NCI-H187 (cell line): ENCODE results near the gene REC8.
"Not testable (repeated sequence)": the region's sequence is repeated elsewhere in the genome, so short reads cannot be mapped to it uniquely, and the experiment has no call there.

Source experiments
- DNase-seq, 2 experiments: peaks; one replicate each; lab custom pipeline; 2025; lab: John Stamatoyannopoulos, UW

Gene REC8

DNA sequence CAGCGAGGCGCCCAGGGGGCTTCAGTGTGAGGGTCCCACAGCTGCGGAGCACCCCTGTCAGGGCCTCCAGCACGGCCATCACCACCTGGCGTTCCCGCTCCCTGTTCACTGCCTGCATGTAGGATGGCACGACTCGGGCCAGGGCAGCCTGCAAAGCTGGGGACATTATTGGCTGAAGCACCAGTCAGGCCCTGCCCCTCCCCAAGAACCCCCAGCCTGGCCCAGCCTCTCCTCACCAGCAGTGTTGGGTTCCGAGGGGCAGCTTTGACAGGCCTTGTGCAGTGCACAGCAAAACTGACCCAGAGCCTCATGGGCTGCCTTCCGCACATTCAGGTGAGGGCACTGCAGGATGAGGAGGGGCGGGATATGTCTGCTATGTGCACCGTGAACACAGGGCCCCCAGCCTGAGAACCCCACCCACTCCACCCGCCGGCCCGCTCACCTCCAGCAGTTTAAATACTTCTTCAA is 11.2 kb downstream of the REC8 start:
- no peak for DNase-seq

DNA sequence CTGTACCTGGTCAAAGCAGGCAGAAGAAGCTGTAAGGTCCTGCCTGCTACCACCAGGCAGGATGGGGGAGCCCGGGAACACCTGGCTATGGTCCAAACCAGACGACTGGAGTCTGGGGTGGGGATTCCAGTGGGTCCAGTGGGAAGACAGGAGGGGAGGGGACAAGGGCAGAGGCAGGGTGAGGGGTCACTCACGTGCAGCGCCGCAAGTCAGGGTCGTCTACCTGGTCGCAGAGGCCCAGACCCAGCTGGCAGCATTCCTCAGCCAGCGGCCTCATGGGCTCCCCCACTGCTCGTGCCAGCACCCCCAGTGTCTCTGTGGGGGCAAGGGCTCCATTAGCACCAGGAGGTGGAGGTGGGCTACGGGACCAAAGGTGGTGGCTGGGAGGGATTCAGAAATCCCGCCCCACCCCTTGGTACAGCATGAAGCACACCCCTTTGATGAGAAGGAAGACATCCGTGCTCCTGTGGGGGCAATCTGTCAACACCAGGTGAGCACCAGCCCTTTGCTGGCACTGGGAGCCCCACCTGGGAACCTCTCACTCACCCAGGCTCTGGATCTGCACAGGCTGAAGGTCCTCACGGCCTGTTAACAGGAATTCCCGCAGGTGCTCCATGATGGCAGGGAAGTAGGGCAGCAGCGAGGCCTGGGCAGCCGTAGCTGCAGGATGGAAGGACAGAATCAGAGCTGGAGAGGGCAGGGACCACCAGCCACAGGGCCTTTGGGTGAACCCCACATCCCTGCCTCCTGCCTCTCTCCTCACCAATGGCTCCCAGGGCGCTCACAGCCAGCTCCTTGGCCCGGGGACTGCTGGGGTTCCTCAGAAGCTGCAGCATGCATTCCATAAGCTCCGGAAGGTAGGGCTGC is 12.5 kb downstream of the REC8 start:
- DNase-seq, result no peak

DNA sequence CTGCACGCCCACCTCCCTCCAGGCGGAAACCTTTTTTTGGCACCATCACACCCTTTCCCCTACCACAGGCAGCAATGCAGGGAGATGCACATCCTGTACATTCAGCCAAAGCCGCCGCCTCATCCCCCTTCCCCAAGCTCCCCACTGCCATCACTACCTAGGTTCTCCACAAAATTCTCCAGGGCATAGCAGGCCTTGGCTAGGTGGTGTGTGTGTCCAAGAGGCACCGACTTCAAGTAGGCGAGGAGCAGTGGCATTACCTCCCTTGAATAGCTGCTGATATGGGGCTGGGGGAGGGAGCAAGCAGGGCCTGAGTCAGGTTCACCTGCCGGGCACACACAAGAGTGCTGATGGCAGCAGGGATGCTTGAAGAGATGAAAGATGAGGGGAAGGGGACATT is 13.1 kb downstream of the REC8 start:
- DNase-seq, result no peak

DNA sequence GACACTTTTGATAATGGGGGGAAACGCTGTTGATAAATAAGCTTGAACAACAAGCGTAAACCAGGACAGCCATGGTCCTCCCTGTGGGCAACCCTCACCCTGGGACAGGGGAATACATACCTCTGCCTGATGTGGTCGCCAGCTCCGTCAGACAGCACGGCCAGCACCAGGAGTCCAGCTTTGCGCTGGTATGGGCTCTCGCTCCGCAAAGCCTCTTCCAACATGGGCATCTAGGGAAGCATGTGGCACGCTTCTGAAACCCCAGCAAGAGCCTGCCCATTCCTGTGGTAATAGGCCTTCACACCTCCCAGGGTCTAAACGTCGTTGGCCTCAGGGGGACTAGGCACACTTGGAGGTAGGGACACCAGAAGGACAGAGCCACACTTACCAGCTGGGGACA is 13.9 kb downstream of the REC8 start:
- no peak for DNase-seq

DNA sequence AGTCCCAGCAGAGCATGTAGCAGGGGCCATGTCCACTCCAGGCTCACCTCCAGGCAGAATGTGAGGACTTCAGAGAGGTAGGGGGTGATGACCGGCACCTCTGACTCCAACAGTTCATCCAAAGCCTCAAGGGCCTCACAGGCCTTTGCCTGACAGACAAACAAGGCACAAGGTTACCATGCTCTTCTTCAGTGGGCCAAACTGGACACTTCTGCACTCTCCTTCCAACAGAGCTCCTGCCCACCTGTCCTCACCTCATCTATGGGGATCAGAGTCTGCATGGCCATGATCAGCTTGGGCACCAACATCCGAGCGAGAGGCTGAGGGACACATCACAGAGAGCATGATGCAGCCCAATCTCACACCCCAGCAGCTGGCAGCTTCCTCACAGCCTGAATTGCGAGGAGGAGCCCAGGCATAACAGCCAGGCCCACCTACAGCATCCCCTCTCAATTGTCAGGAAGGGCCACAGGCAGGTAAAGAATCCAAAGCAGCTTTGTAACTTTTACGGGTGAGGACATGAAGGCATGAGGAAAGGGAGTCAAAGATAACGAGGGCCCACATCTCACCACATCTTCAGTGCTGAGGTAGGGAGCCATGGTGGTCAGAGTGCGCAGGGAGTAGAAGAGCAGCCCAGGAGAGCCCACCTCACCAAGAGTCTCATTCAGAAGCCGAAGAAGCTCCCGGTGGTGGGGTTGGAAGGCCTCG is 15.1 kb downstream of the REC8 start:
- DNase-seq, result no peak

DNA sequence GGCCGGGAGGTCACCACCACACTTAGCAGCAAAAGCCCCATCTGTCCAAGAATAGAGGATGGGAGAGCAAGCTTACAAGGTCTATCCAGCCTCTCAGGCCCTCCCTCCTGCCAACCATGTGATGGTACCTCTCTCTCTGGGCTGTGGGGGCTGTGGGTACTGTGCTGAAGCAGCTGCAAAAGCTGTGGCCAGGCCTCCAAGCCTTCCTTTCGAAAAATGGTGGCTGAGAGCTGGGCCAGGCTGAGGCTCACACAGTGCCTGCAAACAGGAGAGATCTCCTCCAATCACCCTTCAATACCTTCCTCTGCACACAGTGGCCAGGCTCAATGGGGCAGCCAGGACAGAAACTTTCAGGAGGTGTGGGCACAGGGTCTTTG is 15.6 kb downstream of the REC8 start:
- DNase-seq, result no peak

DNA sequence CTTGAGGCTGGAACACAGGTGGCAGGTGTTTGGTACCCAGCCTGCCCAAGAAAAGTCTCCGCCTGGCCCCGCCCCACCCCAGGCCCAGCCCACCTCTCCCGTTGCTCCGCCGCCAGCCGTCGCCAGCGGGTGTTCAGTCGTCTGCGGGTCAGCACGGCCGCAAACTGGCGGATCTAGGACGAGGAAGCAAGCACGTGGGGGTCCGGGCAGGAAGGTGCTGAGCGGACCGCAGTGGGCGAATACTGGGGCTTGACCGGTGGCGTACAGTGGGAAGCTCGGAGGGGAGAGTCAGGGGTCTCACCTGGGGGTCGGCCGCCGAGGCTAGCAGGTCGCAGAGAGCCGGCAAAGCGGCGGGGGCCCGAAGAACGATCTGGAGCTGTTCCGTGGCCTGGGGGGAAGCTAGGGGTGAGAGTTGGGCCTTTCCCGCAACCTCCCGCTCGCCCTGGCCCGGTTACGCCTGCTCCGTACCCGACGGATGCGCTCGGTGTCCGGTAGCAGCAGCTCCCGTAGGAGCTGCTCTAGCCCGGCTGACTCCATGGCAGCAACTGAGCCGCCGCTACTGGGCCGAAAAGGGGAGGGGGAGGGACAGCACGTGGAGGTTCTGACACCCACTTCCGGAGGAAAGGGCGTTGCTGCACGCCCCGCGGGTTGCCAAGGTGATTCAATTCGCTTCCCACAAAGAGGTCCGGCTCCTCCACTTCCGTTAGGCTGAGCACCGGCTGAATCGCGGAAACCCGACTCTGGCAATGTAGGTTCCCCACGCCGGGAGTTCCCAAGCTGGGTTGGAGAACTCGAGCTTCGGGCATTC is 16.6 kb downstream of the REC8 start, which contains the start of gene IPO4:
IPO4 (minus strand) TSS at position 566 of the 808 bp plus-strand sequence; CDS start at position 537, 29 bp downstream.
- peak; percentile 81 to 96 for DNase-seq

DNA sequence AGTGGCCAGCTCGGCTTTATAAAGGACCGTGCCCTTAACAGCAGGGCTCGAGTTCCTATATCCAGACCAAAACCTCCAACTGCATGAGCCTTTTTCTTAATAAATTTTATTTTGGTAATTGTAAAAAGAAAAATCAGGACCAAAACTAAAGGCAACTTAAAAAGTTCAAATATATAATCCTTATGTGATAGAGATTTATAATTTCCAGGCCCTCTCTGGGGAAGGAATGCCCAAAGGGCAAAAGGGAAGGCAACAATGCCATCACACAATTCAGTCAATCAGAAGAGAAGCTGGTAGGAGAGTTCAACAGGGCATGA is 17.1 kb downstream of the REC8 start:
- DNase-seq, result no peak

DNA sequence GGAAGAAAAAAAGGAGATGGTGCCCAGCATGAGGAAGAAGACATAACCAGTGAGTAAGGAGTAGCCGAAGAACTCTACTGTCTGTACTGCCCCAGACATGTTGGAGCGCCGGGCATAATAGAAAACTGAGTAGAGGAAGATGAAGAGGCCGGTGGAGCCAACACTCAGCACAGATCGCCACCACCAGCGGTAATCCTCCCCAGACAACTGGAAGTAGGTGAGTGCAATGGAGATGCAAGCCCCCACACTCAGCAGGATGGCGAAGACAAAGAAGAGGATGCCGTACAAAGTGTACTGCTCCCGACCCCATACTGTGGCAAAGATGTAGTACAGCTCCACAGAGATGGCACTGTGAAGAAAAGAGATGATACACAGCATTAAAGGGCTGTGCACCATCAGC is 17.6 kb downstream of the REC8 start:
- no peak for DNase-seq

DNA sequence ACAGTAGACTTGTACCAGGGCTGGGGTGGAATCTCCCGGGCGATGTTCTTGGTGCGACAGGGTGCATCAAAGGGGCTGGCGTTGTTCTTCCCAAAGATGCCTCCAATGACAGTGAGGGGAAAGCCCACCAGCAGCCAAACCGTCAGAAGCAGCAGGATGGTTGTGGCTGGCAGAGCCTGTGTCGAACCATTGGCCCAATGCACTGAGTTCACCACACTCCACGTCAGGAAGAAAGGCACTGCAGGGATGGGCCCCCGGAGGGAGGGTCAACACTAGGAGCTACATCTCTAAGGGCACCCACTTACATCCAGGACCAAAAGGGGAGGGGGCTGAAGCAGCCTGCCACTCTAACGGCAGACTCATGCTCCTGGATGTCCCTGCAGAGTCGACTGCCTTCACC is 18.5 kb downstream of the REC8 start:
- DNase-seq, result no peak

DNA sequence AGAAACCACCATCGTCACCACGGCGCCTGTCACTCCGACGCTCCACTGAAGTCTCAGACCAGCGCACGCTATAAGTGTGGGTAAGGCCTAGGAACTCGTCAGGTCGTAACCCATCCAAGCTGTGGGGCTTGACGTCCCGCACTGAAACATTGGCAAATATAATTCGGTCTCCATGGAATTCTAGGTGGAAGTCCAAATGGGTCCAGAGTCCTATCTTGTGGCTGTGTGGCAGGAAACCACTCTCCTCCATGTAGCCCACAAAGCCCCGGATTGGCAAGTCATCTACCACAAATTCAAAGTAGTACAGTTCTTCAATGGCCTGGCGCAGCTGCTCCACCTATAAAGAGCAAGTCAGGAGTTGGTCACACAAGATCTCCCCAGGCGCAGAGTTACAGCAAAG is 21.1 kb downstream of the REC8 start:
- DNase-seq, result no peak

DNA sequence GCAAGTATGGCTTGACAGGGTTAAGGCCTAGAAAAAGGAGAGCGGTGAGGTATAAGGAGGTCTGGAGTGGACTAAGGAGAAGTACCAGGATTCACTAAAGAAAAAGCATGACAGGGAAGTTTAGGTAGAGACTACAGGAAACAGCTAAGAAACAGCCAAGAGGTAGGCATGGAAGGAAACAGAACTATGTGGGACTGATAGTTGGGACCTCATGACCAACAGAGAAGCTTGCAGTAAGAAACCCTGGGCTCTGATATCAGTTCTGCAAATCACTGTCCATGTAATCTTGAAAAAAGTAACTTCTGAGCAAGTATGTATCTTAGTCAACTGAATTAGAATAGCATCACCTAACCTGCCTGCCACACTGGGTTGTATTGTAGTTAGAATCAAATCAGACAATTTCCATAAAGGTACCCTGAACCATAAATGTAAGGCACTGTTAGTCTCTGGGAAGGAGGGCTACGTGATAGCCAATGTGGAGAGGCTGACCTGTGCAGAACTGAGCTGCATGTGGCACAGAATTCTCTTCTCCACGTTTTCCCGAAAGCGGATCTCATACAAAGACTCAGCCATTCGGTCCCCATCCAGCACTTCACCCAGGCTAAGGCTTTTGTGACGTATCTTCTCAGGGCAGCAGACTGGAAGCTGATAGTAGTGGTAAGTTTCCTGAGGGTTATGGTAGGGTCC is 22.4 kb downstream of the REC8 start:
- no peak for DNase-seq

DNA sequence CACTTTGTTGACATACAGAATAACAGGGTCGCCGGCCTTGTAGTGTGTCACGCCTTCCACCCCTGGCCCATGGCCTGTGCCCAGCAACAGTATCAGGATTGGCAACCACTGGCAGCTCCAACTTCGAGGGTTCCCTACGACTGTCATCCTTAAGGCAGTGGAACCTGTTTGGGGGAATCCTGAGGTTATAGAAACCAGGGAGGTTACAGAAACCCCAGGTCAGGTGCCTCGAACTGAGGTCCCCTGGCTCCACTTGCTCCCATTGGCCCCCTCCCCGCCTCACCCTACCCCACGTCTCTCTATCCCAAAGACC is 22.9 kb downstream of the REC8 start:
- no peak for DNase-seq

DNA sequence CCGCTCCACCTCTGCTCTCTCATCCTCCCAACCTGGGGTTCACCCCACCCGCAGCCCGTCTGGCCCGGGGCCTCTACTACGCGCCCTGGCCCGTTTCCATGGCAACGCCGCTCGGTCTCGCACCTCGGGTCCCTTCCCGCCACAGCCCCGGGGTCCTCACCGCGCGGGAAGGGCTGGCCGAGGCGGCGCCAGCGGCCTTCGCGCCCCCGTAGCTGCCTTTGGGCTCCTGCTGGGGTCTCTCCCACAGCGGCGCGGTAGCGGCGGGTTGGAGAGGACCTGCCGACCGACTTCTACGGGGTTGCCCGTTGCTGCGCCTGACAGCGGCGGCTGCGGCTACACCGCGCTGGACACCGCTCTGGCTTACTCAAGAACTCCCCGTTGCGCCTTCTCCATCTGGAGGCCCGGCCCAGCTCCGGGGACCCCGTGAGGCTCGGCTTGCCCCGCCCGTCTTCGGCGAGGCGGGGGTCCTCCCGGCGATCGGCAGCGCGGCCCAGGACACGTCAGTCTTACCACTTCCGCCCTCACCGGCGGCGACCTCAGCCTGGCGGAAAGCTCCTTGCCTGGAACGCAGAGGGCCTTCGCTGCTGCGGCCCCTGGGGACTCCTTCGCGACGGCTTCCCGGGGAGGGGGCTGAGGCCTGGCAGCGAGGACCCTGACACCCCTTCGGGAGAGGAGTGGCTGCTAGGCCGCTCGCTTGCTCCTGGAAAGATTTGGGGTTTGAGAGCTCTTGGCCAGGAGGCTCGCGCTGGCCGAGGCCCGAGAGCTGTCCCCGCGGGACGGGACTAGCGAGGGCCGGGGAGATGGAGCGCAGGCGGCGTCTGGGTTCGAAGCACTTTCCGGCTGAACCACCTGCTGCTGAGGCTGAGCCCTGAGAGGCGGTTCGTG is 23.5 kb downstream of the REC8 start, which contains the start of gene TM9SF1:
TM9SF1 (minus strand) TSS at position 256 of the 885 bp plus-strand sequence. CDS start 422 bp downstream, outside the sequence.
- DNase-seq, result peak; percentile 67 to 74

DNA sequence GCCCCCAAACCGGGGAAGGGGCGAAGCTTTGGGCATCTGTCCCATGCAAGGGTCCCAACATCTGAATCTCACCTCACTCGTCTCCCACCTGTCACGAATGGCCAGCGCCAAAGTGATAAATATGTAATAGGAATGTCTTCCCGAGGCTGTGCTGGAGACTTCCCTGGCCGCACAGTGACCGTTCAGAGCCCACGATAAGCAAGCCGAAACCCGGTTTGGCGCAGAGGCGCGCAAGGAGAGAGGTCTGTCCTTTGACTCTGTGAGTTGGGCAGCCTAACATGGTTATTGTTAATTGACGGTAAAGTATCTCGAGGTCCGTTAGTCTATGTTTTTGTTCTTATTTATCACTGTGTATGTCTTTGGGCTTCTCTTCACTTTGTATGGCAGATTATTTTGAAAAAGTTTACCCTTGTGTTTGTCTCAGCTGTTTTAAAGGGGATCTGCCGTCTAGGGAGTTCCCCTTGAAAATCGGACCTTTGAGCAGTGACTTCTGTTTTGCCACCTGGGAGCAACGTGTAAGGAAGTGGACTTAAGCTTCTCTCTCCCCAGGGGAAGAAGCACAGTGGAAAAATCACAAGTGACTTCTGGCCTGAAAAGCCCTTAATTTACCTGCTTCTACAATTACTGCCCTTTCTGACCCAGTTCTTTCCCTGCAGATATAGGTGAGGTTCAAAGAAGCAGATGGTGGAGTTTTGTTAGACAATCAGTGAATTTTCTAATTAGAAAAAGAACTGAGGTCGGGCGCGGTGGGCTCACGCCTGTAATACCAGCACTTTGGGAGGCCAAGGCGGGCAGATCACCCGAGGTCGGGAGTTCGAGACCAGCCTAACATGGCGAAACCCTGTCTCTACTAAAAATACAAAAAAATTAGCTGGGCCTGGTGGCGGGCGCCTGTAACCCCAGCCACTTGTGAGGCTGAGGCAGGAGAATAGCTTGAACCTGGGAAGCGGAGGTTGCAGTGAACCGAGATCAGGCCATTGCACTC is 24.5 kb downstream of the REC8 start:
- no peak for DNase-seq

DNA sequence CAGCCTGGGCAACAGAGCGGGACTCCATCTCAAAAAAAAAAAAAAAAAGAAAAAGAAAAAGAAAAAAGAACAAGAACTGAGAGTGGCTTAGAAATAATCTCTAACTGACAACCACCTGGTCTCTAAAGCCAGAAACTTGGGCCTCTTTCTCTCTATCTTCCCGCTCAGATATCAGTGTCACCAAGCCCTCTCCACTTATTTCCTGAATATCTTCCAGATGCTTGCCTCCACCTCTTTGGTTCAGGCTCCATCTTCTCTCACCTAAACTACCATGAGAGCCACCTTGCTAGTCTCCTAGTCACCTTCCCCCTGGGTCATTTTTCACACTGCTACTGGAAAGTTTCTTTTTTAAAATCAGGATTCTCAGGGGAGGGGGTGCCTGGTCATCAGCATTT is 25.2 kb downstream of the REC8 start:
- DNase-seq, result no peak

DNA sequence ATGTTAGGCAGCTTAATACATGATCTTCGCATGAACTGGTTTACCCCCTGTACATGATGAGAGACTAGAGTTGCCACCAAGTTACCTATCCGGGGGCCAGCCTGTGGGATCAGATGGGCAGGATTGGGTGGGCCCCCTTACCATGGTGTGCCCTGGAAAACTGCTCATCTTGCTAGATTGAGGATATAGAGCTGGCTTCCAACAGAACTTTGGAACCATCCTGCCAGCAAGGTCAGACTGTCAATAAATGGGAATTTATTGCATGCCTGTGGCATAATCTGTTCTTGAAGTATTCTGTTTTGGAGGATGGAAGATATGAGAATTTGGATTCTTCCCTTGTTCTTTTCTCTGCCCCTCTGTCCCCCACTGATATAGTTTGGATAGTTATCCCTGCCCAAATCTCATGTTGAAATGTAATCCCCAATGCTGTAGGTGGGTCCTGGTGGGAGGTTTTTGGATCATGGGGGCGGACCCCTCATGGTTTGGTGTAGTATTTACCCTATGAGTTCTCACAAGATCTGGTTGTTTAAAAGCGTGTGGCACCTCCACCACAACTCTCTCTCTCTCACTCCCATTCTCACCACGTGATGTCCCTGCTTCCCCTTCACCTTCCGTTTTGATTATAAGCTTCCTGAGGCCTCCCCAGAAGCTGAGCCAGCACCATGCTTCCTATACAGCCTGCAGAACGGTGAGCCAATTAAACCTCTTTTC is 27.1 kb downstream of the REC8 start:
- DNase-seq, result no peak

DNA sequence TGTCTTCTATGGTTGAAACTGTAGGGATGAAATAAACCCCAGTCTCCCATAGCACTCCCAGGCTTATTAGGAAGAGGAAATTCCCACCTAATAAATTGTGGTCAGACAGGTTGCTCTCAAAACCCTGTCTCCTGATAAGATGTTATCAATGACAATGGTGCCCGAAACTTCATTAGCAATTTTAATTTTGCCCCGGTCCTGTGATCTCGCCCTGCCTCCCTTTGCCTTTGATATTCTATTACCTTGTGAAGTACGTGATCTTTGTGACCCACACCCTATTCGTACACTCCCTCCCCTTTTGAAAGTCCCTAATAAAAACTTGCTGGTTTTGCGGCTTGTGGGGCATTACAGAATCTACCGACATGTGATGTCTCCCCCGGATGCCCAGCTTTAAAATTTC is 30.7 kb downstream of the REC8 start:
- DNase-seq, result not testable (repeated sequence)

DNA sequence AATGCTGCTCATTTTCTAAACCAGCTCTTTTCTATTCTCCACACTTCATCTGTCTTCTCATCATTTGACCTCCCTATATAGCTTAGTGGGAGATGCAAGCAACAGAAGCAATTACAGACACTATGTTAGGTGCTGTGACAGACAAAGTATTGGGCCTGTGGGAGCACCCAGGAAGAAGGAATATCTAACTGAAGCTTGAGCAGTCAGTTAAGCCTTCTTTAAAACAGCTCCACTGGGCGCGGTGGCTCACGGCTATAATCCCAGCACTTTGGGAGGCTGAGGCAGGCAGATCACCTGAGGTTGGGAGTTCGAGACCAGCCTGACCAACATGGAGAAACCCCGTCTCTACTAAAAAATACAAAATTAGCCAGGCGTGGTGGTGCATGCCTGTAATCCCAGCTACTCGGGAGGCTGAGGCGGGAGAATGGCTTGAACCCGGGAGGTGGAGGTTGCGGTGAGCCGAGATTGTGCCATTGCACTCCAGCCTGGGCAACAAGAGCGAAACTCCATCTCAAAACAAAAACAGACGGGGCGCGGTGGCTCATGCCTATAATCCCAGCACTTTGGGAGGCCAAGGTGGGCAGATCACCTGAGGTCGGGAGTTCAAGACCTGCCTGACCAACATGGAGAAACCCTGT is 31.5 kb downstream of the REC8 start:
- DNase-seq, result not testable (repeated sequence)
